Hair follicular keratinocyte (primary cell): ENCODE data around the gene HSBP1. TPM values are rescaled to one million over a fixed set of nuclear protein-coding genes. Genes with fewer than 3 reads are reported as not detected.

Experiments used
- total RNA-seq: library from RNA; depleted of rRNA; stranded (reverse); fragments of >200 nt; gene quantifications from 2 replicates; pipeline ENCODE4 v1.2.3, GENCODE V29; 2015

The HSBP1 gene
- 32.2 and 61.1 TPM in 2 replicates for total RNA-seq

DNA sequence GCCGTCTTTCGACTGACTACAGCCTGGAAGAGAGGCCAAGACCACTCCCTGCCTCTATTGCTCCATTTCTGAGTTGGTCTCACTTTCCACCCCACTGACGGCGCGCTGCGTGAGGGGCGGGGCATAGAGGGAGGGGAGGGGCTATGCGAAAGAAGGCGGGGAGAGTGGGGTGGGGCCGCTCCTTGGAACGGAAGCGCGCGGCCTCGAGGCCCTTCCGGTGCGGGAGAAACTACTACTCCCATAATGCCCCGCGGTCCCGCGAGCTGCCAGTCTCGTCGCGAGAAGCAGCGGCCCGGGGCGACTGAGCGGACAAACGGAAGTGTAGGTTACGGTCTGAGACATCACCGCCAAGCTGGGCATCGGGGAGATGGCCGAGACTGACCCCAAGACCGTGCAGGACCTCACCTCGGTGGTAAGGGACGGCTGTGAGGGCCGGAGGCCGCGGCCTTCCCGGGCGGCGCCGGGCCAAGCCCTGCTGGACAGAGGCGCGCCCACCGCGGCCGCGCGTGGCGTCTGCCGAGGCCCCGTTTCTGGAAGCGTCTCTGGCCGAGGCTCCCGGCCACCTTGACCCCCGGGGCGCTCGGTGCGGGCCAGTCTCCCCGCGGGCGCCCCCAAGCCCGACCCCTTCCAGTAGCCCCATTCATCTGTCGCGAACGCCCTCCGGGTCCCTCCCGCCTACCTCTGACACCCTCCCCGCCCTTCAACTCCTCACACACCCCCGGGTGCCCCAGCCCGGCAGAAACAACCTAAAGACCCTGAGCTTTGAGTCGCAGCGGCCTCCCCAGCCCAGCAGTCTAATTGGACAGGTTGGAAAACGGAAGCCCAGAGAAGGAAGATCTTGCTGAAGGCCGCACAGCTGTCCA, at the start of gene HSBP1:
Gene HSBP1, plus strand, starts transcription at position 269 of the 863 bp plus-strand sequence. Its CDS starts 99 bp downstream, at position 368.

Other genes starting within 250 kb of the HSBP1 start
- gene MLYCD, start 91.1 kb downstream of the HSBP1 start, total RNA-seq, result 1.2 and 1.4 TPM in 2 replicates
- gene OSGIN1, start 145.3 kb downstream of the HSBP1 start, total RNA-seq, result 1.2 and 2.1 TPM in 2 replicates
- gene NECAB2, start 160.3 kb downstream of the HSBP1 start, total RNA-seq, result not detected in 2 replicates
- gene SLC38A8, start 234.8 kb downstream of the HSBP1 start, total RNA-seq, result not detected in 2 replicates